Activated T-cell treated with anti-CD3 and anti-CD28 coated beads for 1 hour (primary cell): ENCODE measurements around the gene HDDC2.

Experiments used
- DNase-seq: peaks from one replicate; pipeline ENCODE4 v3.0.0-alpha.2; 2020; ENCODE audit warnings: low read depth

HDDC2 gene

GRCh38 chr6:125233202-125233601, 68.6 kb downstream of the HDDC2 start:
- no peak for DNase-seq

- DNase-seq, result no peak
These were observed 69.3 kb downstream of the HDDC2 start for GRCh38 chr6:125232466-125232865.

GRCh38 chr6:125231574-125232343, 70.0 kb downstream of the HDDC2 start:
- DNase-seq, result no peak

GRCh38 chr6:125231133-125231532, 70.6 kb downstream of the HDDC2 start:
- no peak for DNase-seq

GRCh38 chr6:125230674-125231073, 71.1 kb downstream of the HDDC2 start:
- no peak for DNase-seq

GRCh38 chr6:125228981-125229479, 72.7 kb downstream of the HDDC2 start:
- DNase-seq, result no peak

- DNase-seq, result no peak
These were observed 74.5 kb downstream of the HDDC2 start for GRCh38 chr6:125227244-125227643.
